Caki2 (cell line): ENCODE data around the gene TP53BP2. TPM values are rescaled to one million over a fixed set of nuclear protein-coding genes. Genes with fewer than 3 reads are reported as not detected.
"Not testable (repeated sequence)": the region's sequence is repeated elsewhere in the genome, so short reads cannot be mapped to it uniquely, and the experiment has no call there.

Experiments used
- DNase-seq: peaks from one replicate; pipeline ENCODE4 v3.0.0-alpha.2; 2015; ENCODE audit warnings: low read depth
- in situ Hi-C: cut with HindIII; loops from 2 replicates; pipeline ENCODE4 v1.10.0; 2016; ENCODE audit warnings: low sequenced_read_pairs, low pct_unique_long_range_greater_than_20kb, mixed read lengths
- total RNA-seq: library from RNA; depleted of rRNA; stranded (reverse); fragments of >200 nt; shearing (Covaris generic); gene quantifications from 2 replicates; pipeline ENCODE4 v1.2.3, GENCODE V29; 2014; ENCODE audit warnings: low replicate concordance

Gene TP53BP2
- total RNA-seq, 1 experiment from 2014 or later: 31.8 TPM

GRCh38 chr1:223813645-223814044 is 32.1 kb downstream of the TP53BP2 start:
- no peak for DNase-seq
- in situ Hi-C loops: no loop called here

- in situ Hi-C loops: no loop called here
- peak; percentile 60 for DNase-seq
Observed at GRCh38 chr1:223811634-223812101, 34.1 kb downstream of the TP53BP2 start.

GRCh38 chr1:223810586-223810985 is 35.2 kb downstream of the TP53BP2 start:
- DNase-seq: peak; percentile 78
- in situ Hi-C loops: no loop called here

GRCh38 chr1:223809905-223810304 is 35.8 kb downstream of the TP53BP2 start:
- in situ Hi-C loops: not testable (repeated sequence)
- peak; percentile 58 for DNase-seq

- in situ Hi-C loops: no loop called here
- no peak for DNase-seq
Observed at GRCh38 chr1:223803211-223803610, 42.5 kb downstream of the TP53BP2 start.

GRCh38 chr1:223802602-223803001 is 43.1 kb downstream of the TP53BP2 start:
- in situ Hi-C loops: no loop called here
- no peak for DNase-seq

- DNase-seq: no peak
- in situ Hi-C loops: no loop called here
Observed at GRCh38 chr1:223802032-223802431, 43.7 kb downstream of the TP53BP2 start.

GRCh38 chr1:223796210-223796609 is 49.5 kb downstream of the TP53BP2 start:
- in situ Hi-C loops: no loop called here

GRCh38 chr1:223794136-223794880 is 51.4 kb downstream of the TP53BP2 start:
- DNase-seq: no peak
- in situ Hi-C loops: no loop called here

More at GRCh38 chr1:223796210-223796609, 49.5 kb downstream of the TP53BP2 start:
- DNase-seq: no peak

GRCh38 chr1:223793716-223794115 is 52.0 kb downstream of the TP53BP2 start:
- no peak for DNase-seq
- in situ Hi-C loops: no loop called here

- in situ Hi-C loops: no loop called here
Observed at GRCh38 chr1:223792046-223792445, 53.7 kb downstream of the TP53BP2 start.

GRCh38 chr1:223788746-223789415 is 56.9 kb downstream of the TP53BP2 start:
- in situ Hi-C loops: no loop called here
- no peak for DNase-seq

More at GRCh38 chr1:223792046-223792445, 53.7 kb downstream of the TP53BP2 start:
- no peak for DNase-seq

GRCh38 chr1:223785808-223786207 is 59.9 kb downstream of the TP53BP2 start:
- no peak for DNase-seq
- in situ Hi-C loops: no loop called here

GRCh38 chr1:223784541-223784940 is 61.2 kb downstream of the TP53BP2 start:
- no peak for DNase-seq
- in situ Hi-C loops: no loop called here

GRCh38 chr1:223783676-223784075 is 62.1 kb downstream of the TP53BP2 start:
- DNase-seq: no peak
- in situ Hi-C loops: no loop called here

- DNase-seq: no peak
- in situ Hi-C loops: no loop called here
Observed at GRCh38 chr1:223780949-223781348, 64.8 kb downstream of the TP53BP2 start.

- no peak for DNase-seq
- in situ Hi-C loops: no loop called here
Observed at GRCh38 chr1:223780318-223780717, 65.4 kb downstream of the TP53BP2 start.

- DNase-seq: no peak
- in situ Hi-C loops: no loop called here
Observed at GRCh38 chr1:223776826-223777454, 68.8 kb downstream of the TP53BP2 start.
